ENCODE results near the gene GMPPA.

Gene GMPPA

GRCh38 chr2:219508444-219508734, 9.7 kb downstream of the GMPPA start:
- Histone ChIP-seq H3K9me3 (ENCODE audit: insufficient read depth, low read depth, low read length) (no peaks in the 10 kb centered on the region), H3K36me3 (ENCODE audit: insufficient read depth, low read length) (peaks cover 6% of the 10 kb centered on the region; the same call in 1 of the 2 replicates), H3K27ac (ENCODE audit: low read depth, low read length) (no peak overlapping the region), H3K9ac (ENCODE audit: low read depth, low read length) (no peak overlapping the region), H3K4me1 (ENCODE audit: insufficient read depth, low read length) (peaks cover 50% of the 10 kb centered on the region), H3K4me3 (ENCODE audit: low read length) (no peak overlapping the region), H3K27me3 (ENCODE audit: insufficient read depth, low read length) (peaks cover 26% of the 10 kb centered on the region)
- 68% methylated on average over 3 of the region's 4 CpGs for WGBS

- 13% methylated on average over 12 of the region's 14 CpGs for WGBS
- Histone ChIP-seq H3K9ac (ENCODE audit: low read depth, low read length) (no peak overlapping the region), H3K36me3 (ENCODE audit: insufficient read depth, low read length) (peaks cover 5% of the 10 kb centered on the region; the same call in 1 of the 2 replicates), H3K27me3 (ENCODE audit: insufficient read depth, low read length) (peaks cover 34% of the 10 kb centered on the region), H3K4me1 (ENCODE audit: insufficient read depth, low read length) (peaks cover 58% of the 10 kb centered on the region), H3K27ac (ENCODE audit: low read depth, low read length) (no peak overlapping the region), H3K4me3 (ENCODE audit: low read length) (peak overlapping the region; percentile 54), H3K9me3 (ENCODE audit: insufficient read depth, low read depth, low read length) (no peaks in the 10 kb centered on the region)
Observed at GRCh38 chr2:219508971-219509779, 10.5 kb downstream of the GMPPA start.

- H3K27me3 ChIP-seq (ENCODE audit: insufficient read depth, low read length), result peaks cover 42% of the 10 kb centered on the region
- no peak overlapping the region; the same call in 1 of the 2 replicates for H3K9ac ChIP-seq (ENCODE audit: low read depth, low read length)
- no peaks in the 10 kb centered on the region for H3K9me3 ChIP-seq (ENCODE audit: insufficient read depth, low read depth, low read length)
- peak overlapping the region; percentile 54 for H3K4me3 ChIP-seq (ENCODE audit: low read length)
- H3K36me3 ChIP-seq (ENCODE audit: insufficient read depth, low read length), result no peaks in the 10 kb centered on the region
- 3% methylated on average over 22 of the region's 26 CpGs for WGBS
- peaks cover 62% of the 10 kb centered on the region for H3K4me1 ChIP-seq (ENCODE audit: insufficient read depth, low read length)
- no peak overlapping the region for H3K27ac ChIP-seq (ENCODE audit: low read depth, low read length)
Observed at GRCh38 chr2:219509780-219510511, 11.3 kb downstream of the GMPPA start.

GRCh38 chr2:219510512-219511135, 11.9 kb downstream of the GMPPA start:
- WGBS, result 63% methylated on average over 22 of the region's 22 CpGs
- no peak overlapping the region for H3K9ac ChIP-seq (ENCODE audit: low read depth, low read length)
- H3K36me3 ChIP-seq (ENCODE audit: insufficient read depth, low read length), result no peaks in the 10 kb centered on the region
- H3K4me1 ChIP-seq (ENCODE audit: insufficient read depth, low read length), result peaks cover 62% of the 10 kb centered on the region
- no peaks in the 10 kb centered on the region for H3K9me3 ChIP-seq (ENCODE audit: insufficient read depth, low read depth, low read length)
- H3K4me3 ChIP-seq (ENCODE audit: low read length), result peak overlapping the region; percentile 54; the same call in 1 of the 2 replicates
- no peak overlapping the region for H3K27ac ChIP-seq (ENCODE audit: low read depth, low read length)
- H3K27me3 ChIP-seq (ENCODE audit: insufficient read depth, low read length), result peaks cover 48% of the 10 kb centered on the region

GRCh38 chr2:219511547-219512325, 13.0 kb downstream of the GMPPA start:
- Histone ChIP-seq H3K27ac (ENCODE audit: low read depth, low read length) (no peak overlapping the region), H3K27me3 (ENCODE audit: insufficient read depth, low read length) (peaks cover 54% of the 10 kb centered on the region), H3K9ac (ENCODE audit: low read depth, low read length) (no peak overlapping the region)

GRCh38 chr2:219512524-219513216, 14.0 kb downstream of the GMPPA start:
- H3K27me3 ChIP-seq (ENCODE audit: insufficient read depth, low read length), result peaks cover 60% of the 10 kb centered on the region
- no peaks in the 10 kb centered on the region for H3K36me3 ChIP-seq (ENCODE audit: insufficient read depth, low read length)
- H3K4me3 ChIP-seq (ENCODE audit: low read length), result no peak overlapping the region
- 38% methylated on average over 16 of the region's 16 CpGs for WGBS
- H3K4me1 ChIP-seq (ENCODE audit: insufficient read depth, low read length), result peaks cover 47% of the 10 kb centered on the region
- H3K9ac ChIP-seq (ENCODE audit: low read depth, low read length), result no peak overlapping the region
- no peak overlapping the region for H3K27ac ChIP-seq (ENCODE audit: low read depth, low read length)
- H3K9me3 ChIP-seq (ENCODE audit: insufficient read depth, low read depth, low read length), result no peaks in the 10 kb centered on the region

More at GRCh38 chr2:219511547-219512325, 13.0 kb downstream of the GMPPA start:
- peaks cover 55% of the 10 kb centered on the region for H3K4me1 ChIP-seq (ENCODE audit: insufficient read depth, low read length)
- 58% methylated on average over 14 of the region's 15 CpGs for WGBS
- no peaks in the 10 kb centered on the region for H3K36me3 ChIP-seq (ENCODE audit: insufficient read depth, low read length)
- no peaks in the 10 kb centered on the region for H3K9me3 ChIP-seq (ENCODE audit: insufficient read depth, low read depth, low read length)
- no peak overlapping the region for H3K4me3 ChIP-seq (ENCODE audit: low read length)

- H3K36me3 ChIP-seq (ENCODE audit: insufficient read depth, low read length), result no peaks in the 10 kb centered on the region
- no peak overlapping the region for H3K9ac ChIP-seq (ENCODE audit: low read depth, low read length)
- H3K9me3 ChIP-seq (ENCODE audit: insufficient read depth, low read depth, low read length), result no peaks in the 10 kb centered on the region
- H3K27ac ChIP-seq (ENCODE audit: low read depth, low read length), result no peak overlapping the region
- peak overlapping the region; percentile 30; the same call in 1 of the 2 replicates for H3K4me3 ChIP-seq (ENCODE audit: low read length)
- WGBS, result 47% methylated on average over 3 of the region's 4 CpGs
- H3K4me1 ChIP-seq (ENCODE audit: insufficient read depth, low read length), result peaks cover 41% of the 10 kb centered on the region
- peaks cover 65% of the 10 kb centered on the region for H3K27me3 ChIP-seq (ENCODE audit: insufficient read depth, low read length)
Observed at GRCh38 chr2:219513787-219514186, 15.1 kb downstream of the GMPPA start.

- Histone ChIP-seq H3K36me3 (ENCODE audit: insufficient read depth, low read length) (no peaks in the 10 kb centered on the region), H3K9ac (ENCODE audit: low read depth, low read length) (0 out of 2 replicates have a peak within 1 kb of the TSS, but pooled peaks have one; percentile 5), H3K4me3 (ENCODE audit: low read length) (peak within 1 kb of the TSS; percentile 30; the same call in 1 of the 2 replicates), H3K4me1 (ENCODE audit: insufficient read depth, low read length) (peaks cover 41% of the 10 kb centered on the region), H3K27ac (ENCODE audit: low read depth, low read length) (no peak within 1 kb of the TSS), H3K9me3 (ENCODE audit: insufficient read depth, low read depth, low read length) (no peaks in the 10 kb centered on the region), H3K27me3 (ENCODE audit: insufficient read depth, low read length) (peaks cover 65% of the 10 kb centered on the region)
- 24% methylated on average over 31 of the region's 31 CpGs for WGBS
Observed at GRCh38 chr2:219514196-219514761, 15.6 kb downstream of the GMPPA start, which contains the start of gene ASIC4. Gene ASIC4, plus strand, starts transcription at chr2:219514482. Its CDS starts 243 bp downstream, at chr2:219514725.

GRCh38 chr2:219514836-219515235, 16.1 kb downstream of the GMPPA start:
- Histone ChIP-seq H3K9me3 (ENCODE audit: insufficient read depth, low read depth, low read length) (no peaks in the 10 kb centered on the region), H3K9ac (ENCODE audit: low read depth, low read length) (no peak overlapping the region), H3K27ac (ENCODE audit: low read depth, low read length) (no peak overlapping the region), H3K36me3 (ENCODE audit: insufficient read depth, low read length) (no peaks in the 10 kb centered on the region), H3K4me3 (ENCODE audit: low read length) (no peak overlapping the region), H3K4me1 (ENCODE audit: insufficient read depth, low read length) (peaks cover 37% of the 10 kb centered on the region), H3K27me3 (ENCODE audit: insufficient read depth, low read length) (peaks cover 62% of the 10 kb centered on the region)
- 93% methylated on average over 21 of the region's 21 CpGs for WGBS
